Tibial nerve (tissue), 4 donors: ENCODE data around the gene TJP3. TPM values are rescaled to one million over a fixed set of nuclear protein-coding genes. Genes with fewer than 3 reads are reported as not detected.

Experiments
- DNase-seq, 2 donors: peaks; one replicate each; pipeline ENCODE4 v3.0.0-alpha.2; 2019; ENCODE audit warnings: low spot score in 2 of 2
- H3K27ac ChIP-seq, 4 donors: fragments of 200-600 bp; sonication (generic) in 3 of 4; one replicate each; pipeline ENCODE4 v1.5.1; 2017 to 2019; ENCODE audit warnings: mild to moderate bottlenecking in 1 of 4
- H3K27me3 ChIP-seq, 2 donors: fragments of 200-600 bp; sonication (generic) in 1 of 2; one replicate each; pipeline versions ENCODE4 v1.5.1 to v1.6.0; 2017 to 2019
- H3K36me3 ChIP-seq, 3 donors: fragments of 200-600 bp; sonication (generic); one replicate each; pipeline ENCODE4 v1.5.1; 2018 to 2019
- H3K4me1 ChIP-seq, 4 donors: fragments of 200-600 bp; sonication (generic) in 3 of 4; one replicate each; pipeline ENCODE4 v1.5.1; 2017 to 2019
- H3K4me3 ChIP-seq, 4 donors: fragments of 200-600 bp; sonication (generic) in 3 of 4; one replicate each; pipeline ENCODE4 v1.5.1; 2017 to 2019; ENCODE audit warnings: mild to moderate bottlenecking in 1 of 4, moderate library complexity in 1 of 4
- H3K9me3 ChIP-seq, 4 donors: fragments of 200-600 bp; sonication (generic) in 3 of 4; one replicate each; pipeline ENCODE4 v1.5.1; 2017 to 2019
- CTCF ChIP-seq, 5 experiments: fragments of 200-600 bp in 3 of 5; fragments of 450-650 bp in 2 of 5; sonication (generic) in 3 of 5; IDR thresholded peaks; one replicate each; pipeline ENCODE4 v1.5.1; 2016 to 2019; ENCODE audit warnings: antibody characterized with exemption in 5 of 5, mild to moderate bottlenecking in 3 of 5, moderate library complexity in 2 of 5
- EP300 ChIP-seq, 2 donors: sonication (generic); formaldehyde crosslinking; IDR thresholded peaks; one replicate each; pipeline ENCODE4 v1.6.1; 2017; ENCODE audit warnings: antibody characterized with exemption in 2 of 2, mild to moderate bottlenecking in 1 of 2
- POLR2A ChIP-seq, 2 donors: fragments of 450-650 bp; IDR thresholded peaks; one replicate each; pipeline ENCODE4 v1.6.1; 2017; ENCODE audit warnings: antibody characterized with exemption in 2 of 2, mild to moderate bottlenecking in 2 of 2, moderate library complexity in 2 of 2
- WGBS, 2 donors: methylation state at CpG; one replicate each; pipeline ENCODE4 v1.1.5; 2018; 5-methylcytosine and 5-hydroxymethylcytosine counted together
- total RNA-seq, 4 donors: library from RNA; depleted of rRNA; stranded (reverse); fragments of >200 nt; gene quantifications; one replicate each; pipeline ENCODE4 v1.1.0, GENCODE V29; 2016

TJP3 gene
- total RNA-seq, 4 donors from 2014 or later = 0.21 to 0.90 (median 0.22) TPM; not detected in 1

- H3K4me3 ChIP-seq = no peak overlapping the region
- no peaks in the 10 kb centered on the region for H3K9me3 ChIP-seq
- peaks cover 0 to 51% (median 11%) of the 10 kb centered on the region in 3 donors for H3K36me3 ChIP-seq
- no peaks in the 10 kb centered on the region for H3K27me3 ChIP-seq
- 73 to 75% methylated on average over 30 to 49 of the region's 53 CpGs for WGBS, 2 donors
- TF ChIP-seq POLR2A (IDR thresholded peaks at IDR 0.05) = no peak
- no peak for TF ChIP-seq CTCF (IDR thresholded peaks at IDR 0.05)
- TF ChIP-seq EP300 (IDR thresholded peaks at IDR 0.05) = no peak
- DNase-seq = no peak
- H3K4me1 ChIP-seq = no peaks in the 10 kb centered on the region
- H3K27ac ChIP-seq = no peak overlapping the region
Measured at GRCh38 chr19:3770136-3770999, 62.2 kb downstream of the TJP3 start.

GRCh38 chr19:3771000-3771905 is 63.1 kb downstream of the TJP3 start:
- DNase-seq = no peak
- TF ChIP-seq CTCF (IDR thresholded peaks at IDR 0.05) (no peak), EP300 (IDR thresholded peaks at IDR 0.05) (no peak), POLR2A (IDR thresholded peaks at IDR 0.05) (no peak)
- H3K9me3 ChIP-seq = no peaks in the 10 kb centered on the region
- H3K4me3 ChIP-seq = no peak overlapping the region
- H3K4me1 ChIP-seq = no peaks in the 10 kb centered on the region
- H3K36me3 ChIP-seq = peaks cover 0 to 43% (median 7%) of the 10 kb centered on the region in 3 donors
- no peaks in the 10 kb centered on the region for H3K27me3 ChIP-seq
- WGBS, 2 donors = 72 to 77% methylated on average over 24 to 35 of the region's 35 CpGs
- H3K27ac ChIP-seq = no peak overlapping the region

- TF ChIP-seq POLR2A (IDR thresholded peaks at IDR 0.05) = no peak
- no peak for TF ChIP-seq EP300 (IDR thresholded peaks at IDR 0.05)
- no peak for TF ChIP-seq CTCF (IDR thresholded peaks at IDR 0.05)
- Histone ChIP-seq H3K27me3 (no peaks in the 10 kb centered on the region), H3K27ac (no peak within 1 kb of the TSS), H3K4me3 (no peak within 1 kb of the TSS), H3K4me1 (no peaks in the 10 kb centered on the region), H3K36me3 (peaks cover 0 to 35% (median 3%) of the 10 kb centered on the region in 3 donors), H3K9me3 (no peaks in the 10 kb centered on the region)
- 40 to 43% methylated on average over 22 to 23 of the region's 23 CpGs for WGBS, 2 donors
- DNase-seq = no peak
Measured at GRCh38 chr19:3771906-3772455, 63.8 kb downstream of the TJP3 start, which contains the start of gene RAX2. Gene RAX2 (minus strand): TSS chr19:3772228. CDS start chr19:3771742, 486 bp downstream.

GRCh38 chr19:3773814-3774515 is 65.8 kb downstream of the TJP3 start:
- no peak for TF ChIP-seq CTCF (IDR thresholded peaks at IDR 0.05)
- TF ChIP-seq POLR2A (IDR thresholded peaks at IDR 0.05) = no peak
- TF ChIP-seq EP300 (IDR thresholded peaks at IDR 0.05) = no peak
- peaks cover 0 to 15% (median 0%) of the 10 kb centered on the region in 3 donors for H3K36me3 ChIP-seq
- H3K27ac ChIP-seq = no peak overlapping the region
- no peak for DNase-seq
- 76 to 79% methylated on average over 12 of the region's 12 CpGs for WGBS, 2 donors
- H3K4me1 ChIP-seq = no peaks in the 10 kb centered on the region
- no peaks in the 10 kb centered on the region for H3K9me3 ChIP-seq
- H3K27me3 ChIP-seq = no peaks in the 10 kb centered on the region
- no peak overlapping the region for H3K4me3 ChIP-seq
